ENCODE data around the gene MFN1. TPM values are rescaled to one million over a fixed set of nuclear protein-coding genes. Genes with fewer than 3 reads are reported as not detected.

Gene MFN1
- 64.9 and 65.3 TPM in 2 replicates for total RNA-seq

- H3K4me3 Mint-ChIP-seq: peak within 1 kb of the TSS; percentile 98
- no peak for TF ChIP-seq CTCF (IDR thresholded peaks at IDR 0.05)
- peak; percentile 88 for ATAC-seq (ENCODE audit: low read depth)
- peaks cover 35% of the 10 kb centered on the region for H3K4me1 Mint-ChIP-seq
- peak within 1 kb of the TSS; percentile 95 for H3K27ac Mint-ChIP-seq
- ChIA-PET CTCF (interaction anchor here (2.3 kb wide), 1 partner anchor 27 kb away, joined by 5 read pairs; no protein-coding TSS in a partner anchor), POLR2A (interaction anchor here (0.7 to 2.1 kb wide), 15 partner anchors 11 to 276 kb away, joined by 3 to 11 read pairs (median 4); partner anchors contain the start of genes ACTL6A, MRPL47, NDUFB5 and PIK3CA)
- H3K27me3 Mint-ChIP-seq: no peaks in the 10 kb centered on the region
- peaks cover 36% of the 10 kb centered on the region for H3K36me3 Mint-ChIP-seq (ENCODE audit: low read depth)
- intact Hi-C loops (cut with micrococcal nuclease): loop anchor here (1.0 to 5.0 kb wide), 10 partner anchors 24 to 1565 kb away; partner anchors contain the start of genes ACTL6A, FXR1, GNB4 and MRPL47
- H3K9me3 Mint-ChIP-seq: no peaks in the 10 kb centered on the region
- peak; percentile 80 for DNase-seq
Observed at GRCh38 chr3:179347345-179348194, at the start of gene MFN1. Gene MFN1, plus strand, starts transcription at chr3:179347709. Its CDS starts 1,143 bp downstream, at chr3:179348852.

GRCh38 chr3:179297971-179298725, 49.4 kb upstream of the MFN1 start:
- Mint-ChIP-seq H3K4me3 (no peak overlapping the region), H3K27ac (no peak overlapping the region), H3K36me3 (ENCODE audit: low read depth) (no peaks in the 10 kb centered on the region), H3K9me3 (peaks cover 4% of the 10 kb centered on the region), H3K4me1 (no peaks in the 10 kb centered on the region), H3K27me3 (no peaks in the 10 kb centered on the region)
- CTCF ChIA-PET: no interaction called here
- POLR2A ChIA-PET: interaction anchor here (0.6 kb wide), 1 partner anchor 44 kb away, joined by 4 read pairs; no protein-coding TSS in a partner anchor
- no peak for DNase-seq
- TF ChIP-seq CTCF (IDR thresholded peaks at IDR 0.05): no peak
- no peak for ATAC-seq (ENCODE audit: low read depth)
- intact Hi-C loops (cut with micrococcal nuclease): no loop called here

- Mint-ChIP-seq H3K27ac (no peak overlapping the region), H3K36me3 (ENCODE audit: low read depth) (no peaks in the 10 kb centered on the region), H3K27me3 (no peaks in the 10 kb centered on the region), H3K9me3 (peaks cover 4% of the 10 kb centered on the region), H3K4me1 (no peaks in the 10 kb centered on the region), H3K4me3 (no peak overlapping the region)
- POLR2A ChIA-PET: no interaction called here
- CTCF ChIA-PET: no interaction called here
- DNase-seq (no peak), ATAC-seq (ENCODE audit: low read depth) (no peak)
- intact Hi-C loops (cut with micrococcal nuclease): no loop called here
- TF ChIP-seq CTCF (IDR thresholded peaks at IDR 0.05): no peak
Observed at GRCh38 chr3:179299316-179299715, 48.2 kb upstream of the MFN1 start.

GRCh38 chr3:179299999-179300613, 47.4 kb upstream of the MFN1 start:
- no peak overlapping the region for H3K4me3 Mint-ChIP-seq
- DNase-seq (no peak), ATAC-seq (ENCODE audit: low read depth) (no peak)
- ChIA-PET CTCF (no interaction called here), POLR2A (no interaction called here)
- intact Hi-C loops (cut with micrococcal nuclease): no loop called here
- H3K36me3 Mint-ChIP-seq (ENCODE audit: low read depth): no peaks in the 10 kb centered on the region
- no peaks in the 10 kb centered on the region for H3K4me1 Mint-ChIP-seq
- no peaks in the 10 kb centered on the region for H3K27me3 Mint-ChIP-seq
- H3K9me3 Mint-ChIP-seq: peaks cover 4% of the 10 kb centered on the region
- H3K27ac Mint-ChIP-seq: no peak overlapping the region
- no peak for TF ChIP-seq CTCF (IDR thresholded peaks at IDR 0.05)
